Measurements from ENCODE around the gene PTRH2. TPM values are rescaled to one million over a fixed set of nuclear protein-coding genes. Genes with fewer than 3 reads are reported as not detected.

Gene PTRH2
- total RNA-seq, 1 donor from 2014 or later, result 36.3 TPM

DNA sequence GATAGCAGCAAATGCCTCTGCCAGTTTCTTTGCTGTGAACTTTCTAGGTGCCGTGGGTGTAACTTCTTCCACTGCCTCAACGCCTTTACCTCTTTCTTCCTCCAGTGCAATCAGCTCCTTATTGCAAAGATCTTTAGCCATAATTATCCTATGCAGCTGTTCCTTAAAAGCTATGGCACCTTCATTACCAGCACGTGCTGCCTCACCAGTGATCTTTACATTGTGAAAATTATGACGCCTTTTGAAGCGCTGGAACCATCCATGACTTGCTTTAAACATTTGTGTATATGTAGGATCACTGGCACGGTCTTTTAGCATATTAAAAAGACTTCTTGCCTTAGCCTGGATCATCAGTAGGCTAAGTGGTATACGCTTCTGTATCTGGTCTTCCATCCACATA lies 8.0 kb downstream of the PTRH2 start:
- no peaks in the 10 kb centered on the region for H3K9me3 ChIP-seq (ENCODE audit: insufficient read depth, low read depth, low read length)
- no peak overlapping the region for H3K27ac Mint-ChIP-seq (ENCODE audit: unreplicated experiment)
- H3K4me2 ChIP-seq (ENCODE audit: low read length), result no peak overlapping the region
- DNase-seq (ENCODE audit: low read depth) (no peak), FAIRE-seq (no peak)
- peaks cover 9% of the 10 kb centered on the region for H3K4me1 Mint-ChIP-seq (ENCODE audit: low read depth, unreplicated experiment)
- H3K9me3 Mint-ChIP-seq (ENCODE audit: unreplicated experiment), result no peaks in the 10 kb centered on the region
- TF ChIP-seq, protein P1, sequence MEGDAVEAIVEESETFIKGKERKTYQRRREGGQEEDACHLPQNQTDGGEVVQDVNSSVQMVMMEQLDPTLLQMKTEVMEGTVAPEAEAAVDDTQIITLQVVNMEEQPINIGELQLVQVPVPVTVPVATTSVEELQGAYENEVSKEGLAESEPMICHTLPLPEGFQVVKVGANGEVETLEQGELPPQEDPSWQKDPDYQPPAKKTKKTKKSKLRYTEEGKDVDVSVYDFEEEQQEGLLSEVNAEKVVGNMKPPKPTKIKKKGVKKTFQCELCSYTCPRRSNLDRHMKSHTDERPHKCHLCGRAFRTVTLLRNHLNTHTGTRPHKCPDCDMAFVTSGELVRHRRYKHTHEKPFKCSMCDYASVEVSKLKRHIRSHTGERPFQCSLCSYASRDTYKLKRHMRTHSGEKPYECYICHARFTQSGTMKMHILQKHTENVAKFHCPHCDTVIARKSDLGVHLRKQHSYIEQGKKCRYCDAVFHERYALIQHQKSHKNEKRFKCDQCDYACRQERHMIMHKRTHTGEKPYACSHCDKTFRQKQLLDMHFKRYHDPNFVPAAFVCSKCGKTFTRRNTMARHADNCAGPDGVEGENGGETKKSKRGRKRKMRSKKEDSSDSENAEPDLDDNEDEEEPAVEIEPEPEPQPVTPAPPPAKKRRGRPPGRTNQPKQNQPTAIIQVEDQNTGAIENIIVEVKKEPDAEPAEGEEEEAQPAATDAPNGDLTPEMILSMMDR (IDR thresholded peaks at IDR 0.05; ENCODE audit: insufficient read depth, low read depth, low read length), result no peak
- TF ChIP-seq EZH2 (IDR thresholded peaks at IDR 0.05; ENCODE audit: insufficient read depth, low read length), result no peak
- H3K27me3 ChIP-seq (ENCODE audit: insufficient read depth, low read length), result no peaks in the 10 kb centered on the region
- H3K9ac ChIP-seq (ENCODE audit: low read length), result no peak overlapping the region
- H3K36me3 ChIP-seq (ENCODE audit: insufficient read depth, low read length), result peaks cover 60% of the 10 kb centered on the region
- no peak overlapping the region for H3K27ac ChIP-seq (ENCODE audit: low read depth, low read length)
- no peaks in the 10 kb centered on the region for H3K27me3 Mint-ChIP-seq (ENCODE audit: low read depth, unreplicated experiment)
- H3K79me2 ChIP-seq (ENCODE audit: insufficient read depth, low read length), result peaks cover 100% of the 10 kb centered on the region
- H3K4me3 ChIP-seq (ENCODE audit: insufficient read depth, low read depth, low read length), result no peak overlapping the region
- H2AFZ ChIP-seq (ENCODE audit: low read depth, low read length), result no peak overlapping the region
- H3K36me3 Mint-ChIP-seq (ENCODE audit: low read depth, unreplicated experiment), result peaks cover 9% of the 10 kb centered on the region
- peaks cover 95% of the 10 kb centered on the region for H4K20me1 ChIP-seq (ENCODE audit: insufficient read depth, low read length)
- no peak overlapping the region for H3K4me3 Mint-ChIP-seq (ENCODE audit: unreplicated experiment)
- H3K4me1 ChIP-seq (ENCODE audit: insufficient read depth, low read length), result no peaks in the 10 kb centered on the region

DNA sequence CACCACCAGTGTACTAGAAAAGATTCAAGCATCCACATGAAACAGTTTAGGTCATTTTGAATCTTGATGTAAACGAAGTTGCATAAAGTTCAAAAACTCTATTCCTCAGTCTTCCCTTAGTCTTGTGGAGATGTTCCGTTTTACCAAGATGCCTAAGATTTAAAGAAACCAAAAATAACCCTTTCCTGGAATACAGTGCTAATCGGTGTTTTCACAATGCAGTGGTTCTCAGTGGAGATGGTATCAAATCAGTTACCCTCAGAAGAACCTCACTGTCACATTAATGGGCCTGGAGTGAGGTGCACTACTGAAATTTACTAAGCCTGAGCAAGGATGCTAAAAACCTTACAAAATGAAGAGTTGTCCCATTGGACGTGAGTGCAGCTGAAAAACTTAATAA lies 9.1 kb downstream of the PTRH2 start:
- Histone ChIP-seq H3K4me3 (ENCODE audit: insufficient read depth, low read depth, low read length) (no peak overlapping the region), H3K9ac (ENCODE audit: low read length) (no peak overlapping the region), H2AFZ (ENCODE audit: low read depth, low read length) (no peak overlapping the region), H3K9me3 (ENCODE audit: insufficient read depth, low read depth, low read length) (no peaks in the 10 kb centered on the region), H3K4me2 (ENCODE audit: low read length) (no peak overlapping the region), H3K4me1 (ENCODE audit: insufficient read depth, low read length) (no peaks in the 10 kb centered on the region), H3K79me2 (ENCODE audit: insufficient read depth, low read length) (peaks cover 97% of the 10 kb centered on the region), H4K20me1 (ENCODE audit: insufficient read depth, low read length) (peaks cover 95% of the 10 kb centered on the region), H3K36me3 (ENCODE audit: insufficient read depth, low read length) (peaks cover 71% of the 10 kb centered on the region), H3K27me3 (ENCODE audit: insufficient read depth, low read length) (no peaks in the 10 kb centered on the region), H3K27ac (ENCODE audit: low read depth, low read length) (no peak overlapping the region)
- no peaks in the 10 kb centered on the region for H3K27me3 Mint-ChIP-seq (ENCODE audit: low read depth, unreplicated experiment)
- H3K9me3 Mint-ChIP-seq (ENCODE audit: unreplicated experiment), result no peaks in the 10 kb centered on the region
- no peak overlapping the region for H3K4me3 Mint-ChIP-seq (ENCODE audit: unreplicated experiment)
- H3K36me3 Mint-ChIP-seq (ENCODE audit: low read depth, unreplicated experiment), result peaks cover 12% of the 10 kb centered on the region
- no peak for FAIRE-seq
- no peak for DNase-seq (ENCODE audit: low read depth)
- H3K4me1 Mint-ChIP-seq (ENCODE audit: low read depth, unreplicated experiment), result peaks cover 8% of the 10 kb centered on the region
- H3K27ac Mint-ChIP-seq (ENCODE audit: unreplicated experiment), result no peak overlapping the region
- TF ChIP-seq, protein P1 (IDR thresholded peaks at IDR 0.05; ENCODE audit: insufficient read depth, low read depth, low read length), result no peak
- TF ChIP-seq EZH2 (IDR thresholded peaks at IDR 0.05; ENCODE audit: insufficient read depth, low read length), result no peak

DNA sequence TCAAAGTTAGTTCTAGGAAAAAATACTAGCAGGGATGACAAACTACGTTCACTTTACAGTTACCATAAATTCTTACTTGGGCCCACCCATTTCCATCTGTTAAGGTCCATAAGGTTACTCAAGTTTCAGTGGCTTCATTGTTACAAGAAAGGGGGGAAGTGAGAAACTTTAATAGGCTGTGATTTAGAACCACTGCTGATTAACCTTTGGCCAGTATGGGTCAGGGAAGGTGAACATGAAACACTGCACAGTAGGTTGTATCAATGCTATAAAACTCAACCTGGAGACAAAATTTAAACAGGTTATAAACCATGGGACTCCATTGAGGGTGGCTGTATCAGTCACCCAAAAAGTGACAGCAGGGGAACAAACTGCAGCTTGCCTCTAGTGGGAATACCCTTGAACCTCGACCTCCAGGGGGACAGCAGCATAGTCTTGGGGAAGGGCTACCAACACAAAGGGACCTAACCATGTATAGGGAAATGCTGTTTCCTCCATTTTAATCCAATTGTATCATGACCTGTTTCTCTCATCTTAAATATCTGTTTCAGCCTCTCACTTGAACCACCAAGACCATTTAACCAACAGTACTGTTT lies 10.4 kb downstream of the PTRH2 start:
- Mint-ChIP-seq H3K27me3 (ENCODE audit: low read depth, unreplicated experiment) (no peaks in the 10 kb centered on the region), H3K9me3 (ENCODE audit: unreplicated experiment) (no peaks in the 10 kb centered on the region), H3K27ac (ENCODE audit: unreplicated experiment) (peak overlapping the region; percentile 53), H3K36me3 (ENCODE audit: low read depth, unreplicated experiment) (peaks cover 21% of the 10 kb centered on the region), H3K4me1 (ENCODE audit: low read depth, unreplicated experiment) (peaks cover 8% of the 10 kb centered on the region), H3K4me3 (ENCODE audit: unreplicated experiment) (no peak overlapping the region)
- H3K4me3 ChIP-seq (ENCODE audit: insufficient read depth, low read depth, low read length), result no peak overlapping the region
- H3K79me2 ChIP-seq (ENCODE audit: insufficient read depth, low read length), result peaks cover 83% of the 10 kb centered on the region
- H3K4me2 ChIP-seq (ENCODE audit: low read length), result no peak overlapping the region
- peaks cover 72% of the 10 kb centered on the region for H3K36me3 ChIP-seq (ENCODE audit: insufficient read depth, low read length)
- TF ChIP-seq, protein P1 (IDR thresholded peaks at IDR 0.05; ENCODE audit: insufficient read depth, low read depth, low read length), result no peak
- TF ChIP-seq EZH2 (IDR thresholded peaks at IDR 0.05; ENCODE audit: insufficient read depth, low read length), result no peak
- no peaks in the 10 kb centered on the region for H3K27me3 ChIP-seq (ENCODE audit: insufficient read depth, low read length)
- H3K9me3 ChIP-seq (ENCODE audit: insufficient read depth, low read depth, low read length), result no peaks in the 10 kb centered on the region
- no peaks in the 10 kb centered on the region for H3K4me1 ChIP-seq (ENCODE audit: insufficient read depth, low read length)
- H4K20me1 ChIP-seq (ENCODE audit: insufficient read depth, low read length), result peaks cover 82% of the 10 kb centered on the region
- no peak overlapping the region for H3K9ac ChIP-seq (ENCODE audit: low read length)
- FAIRE-seq, result no peak
- H2AFZ ChIP-seq (ENCODE audit: low read depth, low read length), result no peak overlapping the region
- no peak overlapping the region for H3K27ac ChIP-seq (ENCODE audit: low read depth, low read length)
- no peak for DNase-seq (ENCODE audit: low read depth)

All from astrocyte (in vitro differentiated cells and primary cell).